ENCODE measurements around the gene CLECL1. TPM values are rescaled to one million over a fixed set of nuclear protein-coding genes. Genes with fewer than 3 reads are reported as not detected.
A peak's percentile ranks its signal among the peaks of the same experiment; 100 is the strongest.
"Not testable (repeated sequence)": the region's sequence is repeated elsewhere in the genome, so short reads cannot be mapped to it uniquely, and the experiment has no call there.

The CLECL1 gene
- total RNA-seq, 6 donors from 2014 or later: 0.98 to 33.5 (median 1.0) TPM; not detected in 3

GRCh38 chr12:9698681-9699080 lies 34.2 kb downstream of the CLECL1 start:
- Histone ChIP-seq H3K4me3 (no peak overlapping the region), H3K27me3 (no peaks in the 10 kb centered on the region), H3K36me3 (peaks cover 0 to 7% (median 6%) of the 10 kb centered on the region in 4 donors), H3K27ac (no peak overlapping the region), H3K4me1 (peaks cover 9 to 16% (median 14%) of the 10 kb centered on the region in 4 donors), H3K9me3 (peaks cover 0 to 11% (median 0%) of the 10 kb centered on the region in 4 donors)
- no peak for DNase-seq
- 69 to 72% methylated on average over 2 of the region's 2 CpGs for WGBS, 2 donors
- no peak for TF ChIP-seq EP300 (IDR thresholded peaks at IDR 0.05)
- ATAC-seq (ENCODE audit: low FRiP score in 2 of 2): no peak

GRCh38 chr12:9697619-9698018 lies 35.3 kb downstream of the CLECL1 start:
- Histone ChIP-seq H3K9me3 (peaks cover 0 to 11% (median 0%) of the 10 kb centered on the region in 4 donors), H3K27ac (no peak overlapping the region), H3K36me3 (peaks cover 0 to 10% (median 7%) of the 10 kb centered on the region in 4 donors), H3K4me1 (peaks cover 9 to 16% (median 14%) of the 10 kb centered on the region in 4 donors), H3K27me3 (no peaks in the 10 kb centered on the region), H3K4me3 (no peak overlapping the region)
- ATAC-seq (ENCODE audit: low FRiP score in 2 of 2): no peak
- TF ChIP-seq POLR2AphosphoS5 (IDR thresholded peaks at IDR 0.05) (no peak), EP300 (IDR thresholded peaks at IDR 0.05) (no peak), CTCF (IDR thresholded peaks at IDR 0.05) (no peak), POLR2A (IDR thresholded peaks at IDR 0.05) (no peak)
- no peak for DNase-seq

- not testable (repeated sequence) for H3K27ac ChIP-seq; H3K36me3 ChIP-seq; DNase-seq; ATAC-seq (ENCODE audit: low FRiP score in 2 of 2); H3K27me3 ChIP-seq; H3K4me3 ChIP-seq
- WGBS, 2 donors: 93 to 99% methylated on average over 3 of the region's 3 CpGs
- peaks cover 9 to 16% (median 14%) of the 10 kb centered on the region in 4 donors for H3K4me1 ChIP-seq
- H3K9me3 ChIP-seq: peaks cover 0 to 11% (median 0%) of the 10 kb centered on the region in 4 donors
These were observed 37.2 kb downstream of the CLECL1 start for GRCh38 chr12:9695661-9696060.

- H3K27ac ChIP-seq; H3K4me3 ChIP-seq; H3K27me3 ChIP-seq; DNase-seq; ATAC-seq (ENCODE audit: low FRiP score in 2 of 2): not testable (repeated sequence)
- WGBS, 2 donors: 95 to 97% methylated on average over 9 of the region's 9 CpGs
- H3K9me3 ChIP-seq: peaks cover 0 to 11% (median 0%) of the 10 kb centered on the region in 4 donors
- H3K36me3 ChIP-seq: peaks cover 0 to 15% (median 7%) of the 10 kb centered on the region in 4 donors
- H3K4me1 ChIP-seq: peaks cover 7 to 13% (median 12%) of the 10 kb centered on the region in 4 donors
These were observed 37.7 kb downstream of the CLECL1 start for GRCh38 chr12:9695150-9695549.

GRCh38 chr12:9694241-9694640 lies 38.7 kb downstream of the CLECL1 start:
- Histone ChIP-seq H3K27ac (no peak overlapping the region), H3K36me3 (peaks cover 0 to 20% (median 7%) of the 10 kb centered on the region in 4 donors), H3K4me3 (no peak overlapping the region), H3K4me1 (peaks cover 0 to 5% (median 3%) of the 10 kb centered on the region in 4 donors), H3K27me3 (no peaks in the 10 kb centered on the region), H3K9me3 (peaks cover 0 to 11% (median 0%) of the 10 kb centered on the region in 4 donors)
- 58 to 61% methylated on average over 1 of the region's 1 CpG for WGBS, 2 donors
- TF ChIP-seq POLR2AphosphoS5 (IDR thresholded peaks at IDR 0.05) (no peak), CTCF (IDR thresholded peaks at IDR 0.05) (no peak), POLR2A (IDR thresholded peaks at IDR 0.05) (no peak), EP300 (IDR thresholded peaks at IDR 0.05) (no peak)
- ATAC-seq (ENCODE audit: low FRiP score in 2 of 2): peak in 1 of 2 donors; percentile 57
- DNase-seq: no peak

GRCh38 chr12:9692909-9693308 lies 40.0 kb downstream of the CLECL1 start:
- peaks cover 5 to 32% (median 15%) of the 10 kb centered on the region in 4 donors for H3K36me3 ChIP-seq
- H3K9me3 ChIP-seq: peaks cover 0 to 11% (median 0%) of the 10 kb centered on the region in 4 donors
- no peak overlapping the region for H3K27ac ChIP-seq
- ATAC-seq (ENCODE audit: low FRiP score in 2 of 2) (no peak), DNase-seq (no peak)
- WGBS, 2 donors: 73 to 89% methylated on average over 1 of the region's 1 CpG
- H3K4me3 ChIP-seq: no peak overlapping the region
- H3K27me3 ChIP-seq: no peaks in the 10 kb centered on the region
- no peaks in the 10 kb centered on the region for H3K4me1 ChIP-seq
- TF ChIP-seq POLR2AphosphoS5 (IDR thresholded peaks at IDR 0.05): no peak
- TF ChIP-seq POLR2A (IDR thresholded peaks at IDR 0.05): no peak
- TF ChIP-seq EP300 (IDR thresholded peaks at IDR 0.05): no peak
- no peak for TF ChIP-seq CTCF (IDR thresholded peaks at IDR 0.05)

All from upper lobe of left lung (tissue), 6 donors.